NCI-H128 (cell line): ENCODE results near the gene INTS2.
"Not testable (repeated sequence)": the region's sequence is repeated elsewhere in the genome, so short reads cannot be mapped to it uniquely, and the experiment has no call there.

Experiments used
- DNase-seq: peaks from one replicate; lab custom pipeline; 2025; ENCODE audit not compliant: unreplicated experiment; lab: John Stamatoyannopoulos, UW

INTS2 gene

DNA sequence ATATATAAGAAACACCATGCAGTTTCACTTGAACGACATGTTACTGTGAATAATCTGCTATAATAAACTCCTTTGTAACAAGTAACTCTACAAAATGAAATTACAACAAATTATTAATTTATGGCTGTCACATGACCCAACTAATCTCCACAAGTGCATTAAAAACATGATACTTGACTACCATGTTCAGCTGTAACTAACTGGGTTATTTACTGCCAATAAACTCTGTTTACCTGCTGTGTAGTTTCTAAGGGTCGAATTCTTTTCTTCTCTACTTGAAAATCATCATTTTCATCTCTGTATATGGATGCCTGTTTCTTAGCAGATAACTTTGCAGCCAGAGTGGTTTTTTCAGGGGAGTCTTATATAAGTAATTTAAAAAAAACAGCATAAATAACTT, 78.9 kb downstream of the INTS2 start:
- DNase-seq, result no peak

DNA sequence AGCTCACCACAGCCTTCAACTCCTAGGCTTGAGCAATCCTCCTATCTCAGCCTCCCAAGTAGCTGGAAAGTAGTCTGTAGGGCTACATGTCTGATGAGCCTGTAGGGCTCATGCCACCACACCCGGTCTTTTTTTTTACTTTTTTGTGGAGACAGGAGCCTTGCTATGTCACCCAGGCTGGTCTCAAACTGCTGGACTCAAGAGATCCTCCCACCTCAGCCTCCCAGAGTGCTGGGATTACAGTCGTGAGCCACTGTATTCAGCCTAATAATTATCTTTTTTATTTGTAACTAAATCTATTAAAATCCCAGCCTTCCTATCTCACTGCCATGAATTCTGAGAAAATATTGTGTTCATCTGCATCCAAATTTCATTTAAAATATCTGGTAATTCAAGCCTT, 79.5 kb downstream of the INTS2 start:
- DNase-seq, result no peak

DNA sequence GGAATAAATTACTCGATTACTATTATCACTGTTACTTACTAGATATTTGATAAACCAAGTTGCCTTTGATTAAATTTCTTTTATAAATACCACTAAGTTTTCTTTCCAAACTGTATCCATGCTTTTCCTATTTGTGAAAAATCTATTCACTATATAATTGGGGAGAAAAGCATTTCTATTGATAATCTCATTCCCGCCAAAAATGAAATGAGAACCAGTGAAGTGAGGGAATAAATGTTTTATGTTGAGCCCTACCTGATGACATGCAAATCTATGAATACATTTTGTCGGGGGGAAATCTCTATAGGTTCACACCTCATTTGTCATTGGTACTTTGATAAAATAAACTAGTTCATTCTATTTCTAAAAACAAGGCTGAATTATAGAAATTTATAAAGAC, 80.1 kb downstream of the INTS2 start:
- DNase-seq, result no peak

DNA sequence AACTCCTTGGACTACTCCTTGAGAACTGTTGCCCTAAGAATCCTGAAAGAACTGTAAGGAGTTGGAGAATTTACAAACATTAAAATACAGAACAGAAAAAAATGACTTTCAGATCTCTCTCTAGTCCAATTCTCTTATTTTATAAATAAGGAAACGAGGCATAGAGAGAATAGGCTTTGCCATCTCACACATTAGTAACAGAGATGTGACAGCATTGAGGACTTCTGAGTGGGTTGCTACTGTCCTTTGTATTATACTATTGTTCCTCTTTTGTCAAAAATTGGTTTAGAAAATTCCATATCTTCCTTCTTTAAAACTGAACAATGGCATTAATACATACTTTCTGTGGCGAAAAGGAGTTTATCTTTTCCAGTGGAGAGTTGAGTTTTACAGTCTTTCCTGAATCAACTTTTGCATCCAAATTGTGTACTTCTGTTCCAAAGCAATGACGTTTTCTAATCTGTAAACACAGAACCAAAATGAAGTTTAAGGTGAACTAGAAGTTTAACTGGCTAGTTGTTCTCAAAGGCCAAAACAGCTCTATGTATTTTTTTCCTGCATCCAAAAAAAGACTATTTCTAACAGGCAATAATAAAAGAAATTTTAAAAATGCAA, 80.9 kb downstream of the INTS2 start:
- DNase-seq, result no peak

DNA sequence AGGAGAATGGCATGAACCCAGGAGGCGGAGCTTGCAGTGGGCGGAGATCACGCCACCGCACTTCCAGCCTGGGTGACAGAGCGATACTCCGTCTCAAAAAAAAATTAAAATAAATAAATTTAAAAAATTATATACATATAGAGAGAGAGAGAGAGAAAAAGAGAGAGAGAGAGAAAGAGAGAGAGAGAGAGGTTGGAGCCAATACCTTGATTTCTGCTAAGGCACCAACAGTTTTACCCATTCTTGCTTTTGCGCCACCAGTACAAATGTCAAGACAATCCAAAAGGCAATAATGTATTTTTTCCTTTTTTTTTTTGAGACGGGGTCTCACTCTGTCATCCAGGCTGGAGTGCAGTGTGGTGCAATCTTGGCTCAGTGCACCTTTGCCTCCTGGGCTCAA, 81.7 kb downstream of the INTS2 start:
- DNase-seq, result no peak

DNA sequence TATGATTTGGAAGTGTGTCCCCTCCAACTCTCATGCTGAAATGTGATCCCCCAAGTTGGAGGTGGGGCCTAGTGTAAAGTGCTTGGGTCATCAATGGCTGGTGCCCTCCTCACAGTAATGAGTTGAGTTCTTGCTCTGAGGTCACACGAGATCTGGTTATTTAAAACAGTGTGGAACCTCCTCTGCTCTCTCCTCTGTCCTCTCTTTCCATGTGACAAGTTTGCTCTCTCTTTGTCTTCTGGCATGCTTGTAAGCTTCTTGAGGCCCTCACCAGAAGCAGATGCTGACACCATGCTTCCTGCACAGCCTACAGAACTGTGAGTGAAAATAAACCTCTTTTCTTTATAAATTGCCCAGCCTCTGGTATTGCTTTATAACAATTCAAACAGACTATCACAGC, 84.3 kb downstream of the INTS2 start:
- DNase-seq, result no peak

DNA sequence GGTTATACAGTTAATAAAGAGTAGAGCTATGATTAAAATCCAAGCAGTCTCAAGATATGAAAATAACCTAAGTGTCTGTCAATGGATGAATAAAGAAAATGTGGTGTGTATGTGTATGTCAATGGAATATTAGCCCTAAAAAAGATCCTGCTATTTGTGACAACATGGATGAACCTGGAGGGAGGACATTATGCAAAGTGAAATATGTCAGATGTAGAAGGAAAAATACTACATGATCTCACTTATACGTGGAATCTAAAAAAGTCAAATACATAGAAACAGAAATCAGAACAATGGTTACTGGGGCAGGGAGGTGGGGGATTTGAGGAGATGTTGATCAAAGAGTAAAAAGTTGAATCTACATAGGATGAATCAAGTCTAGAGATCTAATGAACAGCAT, 84.9 kb downstream of the INTS2 start:
- no peak for DNase-seq

DNA sequence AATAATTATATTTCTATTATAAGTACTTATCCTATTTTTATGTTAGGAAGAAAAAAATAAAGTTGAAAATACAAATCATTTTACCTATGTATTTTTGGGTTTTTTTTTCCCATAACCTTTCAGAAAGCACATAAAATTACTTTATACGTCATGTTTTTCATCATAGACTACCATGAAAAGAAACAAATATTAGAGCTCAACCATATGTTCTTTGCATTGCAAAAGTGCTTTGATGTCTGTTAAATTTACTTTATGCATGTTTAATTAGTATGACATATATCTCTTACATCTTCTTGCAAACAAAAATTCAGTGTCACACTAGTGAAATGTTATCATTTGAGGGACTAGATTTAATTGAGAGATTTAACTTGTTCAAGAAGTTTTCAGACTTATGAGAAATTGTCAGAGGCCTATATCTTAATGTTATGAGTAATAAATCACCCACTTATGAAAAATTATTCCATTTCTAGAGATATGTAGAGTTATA, 88.4 kb downstream of the INTS2 start:
- DNase-seq, result no peak

DNA sequence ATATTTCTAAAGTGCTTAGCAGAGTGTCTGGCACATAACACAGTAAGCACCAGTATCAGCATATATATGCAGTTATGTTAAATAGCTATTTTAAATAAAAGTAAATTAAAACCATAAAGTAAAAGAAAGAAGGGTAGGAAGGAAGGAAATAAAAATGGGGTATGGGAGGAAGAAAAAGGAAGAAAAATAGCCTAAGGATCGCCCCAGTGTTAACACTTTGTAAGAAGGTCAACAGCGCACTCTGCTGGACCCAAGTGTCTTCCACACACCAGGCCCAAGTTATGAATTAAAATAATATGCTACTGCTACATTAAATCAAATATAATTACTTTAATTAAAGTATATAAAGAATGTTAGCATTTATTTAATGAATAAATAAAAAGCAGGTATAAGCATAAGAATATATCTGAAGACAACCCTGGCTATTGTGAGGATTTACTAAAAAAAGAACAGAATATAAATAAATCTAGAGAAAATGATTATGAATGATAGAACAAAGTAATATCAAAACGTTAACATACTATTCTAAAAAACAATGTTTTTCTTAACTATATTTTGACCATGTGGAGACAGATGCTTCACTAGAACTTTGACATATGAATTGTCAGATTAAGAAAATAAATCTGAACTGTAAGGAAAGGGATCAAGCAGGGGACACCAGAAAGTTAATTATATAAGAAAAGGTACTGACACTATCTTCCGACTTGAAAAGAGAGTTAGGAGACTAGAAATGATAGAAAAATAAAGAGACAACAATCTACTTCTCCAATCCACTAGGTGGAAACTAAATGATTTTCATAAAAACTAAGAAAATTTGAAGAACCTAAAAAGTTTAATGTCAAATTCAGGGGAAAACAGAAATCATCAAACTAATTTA, 90.4 kb downstream of the INTS2 start:
- peak; percentile 3 for DNase-seq

DNA sequence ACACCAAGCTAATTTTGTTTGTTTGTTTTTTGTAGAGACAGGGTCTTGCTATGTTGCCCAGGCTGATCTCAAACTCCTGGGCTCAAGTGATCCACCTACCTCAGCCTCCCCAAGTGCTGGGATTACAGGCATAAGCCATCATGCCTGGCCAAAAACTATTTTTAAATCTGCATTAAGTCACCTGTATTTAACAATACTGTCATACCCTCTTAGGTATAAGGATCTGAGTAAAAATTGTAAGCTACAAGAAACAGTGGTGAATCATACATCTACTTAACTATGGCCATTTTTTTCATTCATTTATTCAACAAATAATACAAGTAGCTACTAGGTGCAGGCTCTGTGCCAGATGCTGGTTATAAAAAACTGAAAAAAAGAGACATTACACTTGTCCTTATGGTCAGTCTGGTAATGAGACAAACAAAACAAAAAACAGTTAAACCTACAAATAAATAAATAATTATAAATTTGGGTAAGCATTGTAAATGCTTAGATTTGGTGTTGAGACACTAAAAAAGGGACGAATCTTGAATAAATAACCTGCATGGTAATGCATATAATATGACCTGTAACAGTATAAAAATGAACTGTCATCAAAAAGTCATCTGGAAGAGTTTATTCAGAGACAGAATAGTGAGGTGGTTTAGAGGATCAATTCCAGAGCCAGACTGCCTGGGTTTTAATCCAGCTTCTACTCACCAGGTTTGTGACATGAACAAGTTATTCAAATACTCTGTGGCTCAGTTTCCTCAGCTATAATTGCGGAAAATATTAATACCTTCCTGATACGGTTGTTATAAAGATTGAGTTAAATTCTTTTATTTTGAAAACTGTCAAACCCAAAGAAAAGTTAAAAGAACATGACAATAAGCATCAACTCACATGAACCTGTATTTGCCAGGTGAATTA, 91.3 kb downstream of the INTS2 start:
- DNase-seq, result no peak

DNA sequence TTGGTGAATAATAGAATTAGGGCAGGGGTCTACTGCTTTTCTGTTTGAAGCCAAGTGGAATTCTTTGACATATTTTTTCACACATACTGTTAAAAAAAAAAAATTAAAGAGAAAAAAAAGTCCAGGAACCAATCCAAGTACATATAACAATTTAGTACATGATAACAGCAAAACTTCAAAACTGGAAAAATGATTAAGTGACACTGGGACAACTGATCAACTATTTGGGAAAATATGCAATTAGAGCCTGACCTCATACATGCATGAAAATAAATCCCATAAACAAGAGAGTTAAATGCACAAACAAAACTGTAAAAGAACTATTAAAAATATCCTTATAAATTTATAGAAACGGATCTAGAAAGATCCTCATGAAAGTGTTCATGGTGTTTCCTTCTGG, 92.2 kb downstream of the INTS2 start:
- DNase-seq, result no peak

DNA sequence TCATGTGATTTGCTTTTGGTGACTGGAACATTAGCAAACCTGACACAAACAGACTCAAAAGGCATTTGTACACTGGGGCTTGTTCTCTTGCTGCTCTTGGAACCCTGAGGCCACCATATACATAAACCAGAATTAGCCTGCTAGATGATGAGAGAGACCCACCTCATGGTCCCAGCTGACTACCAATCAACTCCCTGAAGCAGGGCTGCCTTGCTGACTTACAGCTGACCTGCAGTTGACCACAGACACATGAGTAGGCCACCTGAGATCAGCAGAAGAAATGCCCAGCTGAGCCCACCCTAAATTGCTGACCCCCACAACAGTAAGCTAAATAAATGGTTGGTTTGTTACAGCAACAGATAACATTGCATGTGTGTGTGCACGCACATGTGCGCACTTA, 93.2 kb downstream of the INTS2 start:
- no peak for DNase-seq

DNA sequence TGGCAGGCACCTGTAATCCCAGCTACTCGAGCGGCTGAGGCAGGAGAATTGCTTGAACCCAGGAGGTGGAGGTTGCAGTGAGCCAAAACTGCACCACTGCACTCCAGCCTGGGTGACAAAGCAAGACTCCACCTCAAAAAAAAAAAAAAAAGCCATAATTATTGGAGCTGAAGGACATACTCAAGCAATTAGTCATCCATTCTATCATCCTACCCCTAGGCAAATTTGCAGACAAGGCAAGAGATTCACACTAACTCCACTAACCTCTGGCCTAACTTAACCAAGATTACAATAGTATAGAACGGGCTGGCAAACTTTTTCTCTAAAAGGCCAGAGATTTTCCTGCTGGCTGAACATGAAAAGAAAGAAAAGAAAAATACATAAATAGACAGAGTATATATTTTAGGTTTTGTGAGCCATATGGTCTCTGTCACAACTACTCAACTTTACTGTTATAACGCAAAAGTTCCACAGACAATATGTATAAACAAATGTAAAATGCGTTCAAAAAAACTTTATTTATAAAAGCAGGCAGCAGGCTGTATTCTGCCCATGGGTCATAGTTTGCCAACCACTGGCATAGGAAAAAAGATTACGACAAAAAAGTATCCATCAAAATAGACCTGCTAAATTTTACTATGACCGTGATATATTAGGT, 94.1 kb downstream of the INTS2 start:
- no peak for DNase-seq

DNA sequence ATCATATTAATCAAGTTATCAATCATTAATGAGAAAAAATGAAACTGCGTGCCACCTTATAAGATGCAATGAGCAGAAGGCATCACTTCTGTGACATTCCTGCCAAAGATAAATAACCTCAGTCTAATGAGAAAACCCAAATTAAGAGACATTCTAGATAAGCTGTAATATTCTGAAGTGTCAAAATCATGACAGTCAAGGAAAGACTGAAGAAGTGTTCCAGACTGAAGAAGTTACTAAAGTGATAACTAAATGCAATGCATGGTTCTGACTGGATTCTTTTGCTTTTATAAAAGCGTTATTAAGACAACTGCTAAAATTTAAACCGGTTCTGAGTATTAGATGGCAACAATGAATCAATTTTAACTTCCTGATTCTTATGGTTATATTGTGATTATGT, 95.3 kb downstream of the INTS2 start:
- DNase-seq, result no peak

DNA sequence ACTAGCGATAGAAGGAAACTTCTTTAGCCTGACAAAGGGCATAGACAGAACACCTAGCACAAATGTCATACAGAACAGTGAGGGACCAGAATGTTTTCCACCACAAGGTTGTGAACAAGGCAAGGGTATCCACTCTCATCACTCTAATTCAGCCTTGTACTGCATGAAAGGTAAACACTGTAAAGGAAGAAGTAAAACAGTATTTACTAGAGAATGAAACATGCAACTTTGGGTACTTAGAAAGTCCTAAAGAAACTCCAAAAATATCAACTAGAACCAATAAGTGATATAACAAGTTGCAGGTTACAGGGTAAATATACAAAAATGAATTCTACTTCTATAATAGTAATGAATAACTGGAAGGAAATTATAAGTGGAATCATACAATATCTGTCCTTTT, 96.7 kb downstream of the INTS2 start:
- DNase-seq, result no peak

DNA sequence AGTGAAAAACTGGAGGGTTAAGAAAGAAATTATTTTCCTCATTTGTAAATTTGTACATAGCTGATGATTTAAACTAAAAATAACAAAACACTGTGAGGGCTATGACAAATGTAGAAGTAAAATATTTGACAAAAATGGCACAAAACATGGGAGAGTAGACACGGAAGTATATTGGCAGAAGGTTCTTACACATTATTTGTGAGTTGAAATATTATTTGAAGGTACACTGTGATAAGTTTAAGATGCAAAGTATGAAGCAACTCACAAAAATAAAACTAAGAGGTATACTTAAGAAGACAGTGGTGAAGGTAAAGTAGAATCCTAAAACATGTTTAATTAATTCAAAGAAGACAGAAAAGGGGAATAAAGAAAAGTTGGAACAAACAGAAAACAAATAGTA, 99.1 kb downstream of the INTS2 start:
- no peak for DNase-seq

DNA sequence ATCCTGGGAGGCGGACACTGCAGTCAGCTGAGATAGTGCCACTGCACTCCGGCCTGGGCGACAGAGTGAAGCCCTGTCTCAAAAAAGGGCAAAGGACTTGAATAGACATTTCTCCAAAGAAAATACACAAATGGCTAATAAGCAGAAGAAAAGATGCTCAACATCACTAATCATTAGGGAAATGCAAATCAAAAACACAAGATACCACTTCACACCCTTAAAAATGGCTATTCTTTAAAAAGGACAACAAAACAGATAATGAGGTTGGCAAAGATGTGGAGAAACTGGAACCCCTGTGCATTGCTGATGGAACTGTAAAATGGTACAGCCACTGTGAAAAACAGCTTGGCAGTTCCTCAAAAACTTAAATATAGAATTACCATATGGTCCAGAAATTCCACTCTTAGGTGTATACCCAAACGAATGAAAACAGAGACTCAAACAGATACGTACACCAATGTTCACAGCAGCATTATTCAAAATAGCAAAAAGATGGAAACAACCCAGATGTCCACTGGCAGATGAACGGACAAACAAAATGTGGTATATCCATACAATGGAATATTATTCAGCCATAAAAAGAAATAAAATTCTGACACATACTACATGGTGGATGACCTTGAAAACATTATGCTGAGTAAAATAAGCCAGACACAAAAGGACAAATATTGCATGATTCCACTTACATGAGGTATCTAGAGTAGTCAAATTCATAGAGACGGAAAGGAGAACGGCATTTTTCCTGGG, 100.0 kb downstream of the INTS2 start:
- DNase-seq, result no peak

DNA sequence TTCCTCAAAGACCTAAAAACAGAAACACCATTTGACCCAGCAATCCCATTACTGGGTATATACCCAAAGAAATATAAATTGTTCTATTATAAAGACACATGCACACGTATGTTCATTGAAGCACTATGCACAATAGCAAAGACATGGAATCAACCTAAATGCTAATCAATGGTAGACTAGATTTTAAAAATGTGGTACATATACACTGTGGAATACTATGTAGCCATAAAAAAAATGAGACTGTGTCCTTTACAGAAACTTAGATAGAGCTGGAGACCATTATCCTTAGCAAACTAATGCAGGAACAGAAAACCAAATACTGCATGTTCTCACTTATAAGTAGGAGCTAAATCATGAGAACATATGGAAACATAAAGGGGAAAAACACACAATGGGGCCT, 100.9 kb downstream of the INTS2 start:
- not testable (repeated sequence) for DNase-seq

DNA sequence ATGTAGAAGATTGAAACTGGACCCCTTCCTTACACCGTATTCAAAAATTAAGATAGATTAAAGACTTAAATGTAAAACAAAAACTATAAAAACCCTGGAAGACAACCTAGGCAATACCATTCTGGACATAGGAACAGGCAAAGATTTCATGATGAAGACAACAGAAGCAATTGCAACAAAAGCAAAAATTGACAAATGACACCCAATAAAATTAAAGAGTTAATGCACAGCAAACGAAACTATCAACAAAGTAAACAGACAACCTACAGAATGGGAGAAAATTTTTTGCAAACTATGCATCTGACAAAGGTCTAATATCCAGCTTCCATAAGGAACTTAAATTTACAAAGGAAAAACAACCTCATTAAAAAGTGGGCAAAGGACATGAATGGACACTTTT, 101.6 kb downstream of the INTS2 start:
- DNase-seq, result not testable (repeated sequence)

DNA sequence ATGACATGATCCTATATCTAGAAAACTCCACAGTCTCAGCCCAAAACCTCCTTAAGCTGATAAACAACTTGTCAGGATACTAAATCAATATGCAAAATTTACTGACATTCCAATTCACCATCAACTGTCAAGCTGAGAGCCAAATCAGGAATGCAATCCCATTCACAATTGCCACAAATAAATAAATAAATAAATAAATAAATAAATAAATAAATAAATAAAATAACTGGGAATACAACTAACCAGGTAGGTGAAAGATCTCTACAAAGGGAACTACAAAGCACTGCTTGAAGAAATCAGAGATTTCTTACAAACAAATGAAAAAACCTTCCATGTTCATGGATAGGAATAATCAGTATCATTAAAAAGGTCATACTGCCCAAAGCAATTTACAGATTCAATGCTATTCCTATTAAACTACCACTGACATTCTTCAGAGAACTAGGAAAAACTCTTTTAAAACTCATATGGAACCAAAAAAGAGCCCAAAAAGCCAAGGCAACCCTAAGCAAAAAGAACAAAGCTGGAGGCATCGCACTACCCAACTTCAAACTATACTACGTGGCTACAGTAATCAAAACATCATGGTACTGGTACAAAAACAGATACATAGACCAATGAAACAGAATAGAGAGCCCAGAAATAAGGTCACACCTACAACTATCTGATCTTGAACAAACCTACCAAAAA, 102.2 kb downstream of the INTS2 start:
- no peak for DNase-seq
